Mesothelial cell of epicardium (in vitro differentiated cells): ENCODE data around the gene NOM1. TPM values are rescaled to one million over a fixed set of nuclear protein-coding genes. Genes with fewer than 3 reads are reported as not detected.
A peak's percentile ranks its signal among the peaks of the same experiment; 100 is the strongest.

ENCODE experiments used
- DNase-seq, 2 experiments: peaks; one replicate each; pipeline ENCODE4 v3.0.0; 2021; ENCODE audit warnings: low spot score in 2 of 2; ENCODE audit not compliant: unreplicated experiment in 2 of 2
- H3K27ac Mint-ChIP-seq: 2 replicates; pipeline ENCODE4 v1.8.0; 2021; ENCODE audit warnings: mixed read lengths
- H3K27me3 Mint-ChIP-seq: 2 replicates; pipeline ENCODE4 v1.8.0; 2021; ENCODE audit warnings: low read depth, mixed read lengths
- H3K36me3 Mint-ChIP-seq: 2 replicates; pipeline ENCODE4 v1.8.0; 2021; ENCODE audit warnings: mixed read lengths
- H3K4me1 Mint-ChIP-seq: 2 replicates; pipeline ENCODE4 v1.8.0; 2021; ENCODE audit warnings: mixed read lengths
- H3K4me3 Mint-ChIP-seq: 2 replicates; pipeline ENCODE4 v1.8.0; 2021; ENCODE audit warnings: mild to moderate bottlenecking, moderate library complexity, mixed read lengths
- H3K9me3 Mint-ChIP-seq: 2 replicates; pipeline ENCODE4 v1.8.0; 2021; ENCODE audit warnings: mixed read lengths
- CTCF ChIP-seq: fragments of 200-600 bp; sonication (generic); IDR thresholded peaks from one replicate; pipeline ENCODE4 v1.5.0; 2021; ENCODE audit warnings: antibody characterized with exemption; ENCODE audit not compliant: unreplicated experiment
- total RNA-seq: library from RNA; stranded (reverse); gene quantifications from 3 replicates; pipeline ENCODE4 v1.2.1, GENCODE V29; 2021

The NOM1 gene
- total RNA-seq, 1 donor from 2014 or later, result 29.1 TPM

GRCh38 chr7:156985101-156985992, 35.8 kb downstream of the NOM1 start:
- H3K4me3 Mint-ChIP-seq, result no peak overlapping the region
- no peak for TF ChIP-seq CTCF
- peak in 1 of 2 experiments; percentile 36 for DNase-seq
- H3K4me1 Mint-ChIP-seq, result peaks cover 7% of the 10 kb centered on the region
- H3K27me3 Mint-ChIP-seq, result peaks cover 13% of the 10 kb centered on the region
- no peaks in the 10 kb centered on the region for H3K36me3 Mint-ChIP-seq
- H3K27ac Mint-ChIP-seq, result no peak overlapping the region
- peaks cover 4% of the 10 kb centered on the region for H3K9me3 Mint-ChIP-seq

- Mint-ChIP-seq H3K36me3 (no peaks in the 10 kb centered on the region), H3K27ac (no peak overlapping the region), H3K4me1 (peaks cover 7% of the 10 kb centered on the region), H3K27me3 (peaks cover 18% of the 10 kb centered on the region), H3K9me3 (peaks cover 4% of the 10 kb centered on the region), H3K4me3 (no peak overlapping the region)
- peak in 1 of 2 experiments; percentile 1 for DNase-seq
- TF ChIP-seq CTCF, result no peak
Measured at GRCh38 chr7:156986378-156986777, 36.9 kb downstream of the NOM1 start.

- no peak for TF ChIP-seq CTCF
- Mint-ChIP-seq H3K27me3 (peaks cover 36% of the 10 kb centered on the region), H3K4me3 (no peak overlapping the region), H3K27ac (no peak overlapping the region), H3K4me1 (peaks cover 7% of the 10 kb centered on the region), H3K36me3 (no peaks in the 10 kb centered on the region), H3K9me3 (no peaks in the 10 kb centered on the region)
- no peak for DNase-seq
Measured at GRCh38 chr7:156988343-156989185, 39.1 kb downstream of the NOM1 start.

- no peak overlapping the region for H3K27ac Mint-ChIP-seq
- TF ChIP-seq CTCF, result no peak
- peaks cover 49% of the 10 kb centered on the region for H3K27me3 Mint-ChIP-seq
- peak in 1 of 2 experiments; percentile 27 for DNase-seq
- no peak overlapping the region for H3K4me3 Mint-ChIP-seq
- peaks cover 10% of the 10 kb centered on the region for H3K4me1 Mint-ChIP-seq
- H3K9me3 Mint-ChIP-seq, result no peaks in the 10 kb centered on the region
- H3K36me3 Mint-ChIP-seq, result no peaks in the 10 kb centered on the region
Measured at GRCh38 chr7:156989766-156990535, 40.4 kb downstream of the NOM1 start.
